HepG2 (cell line): ENCODE measurements around the gene IL1R1. TPM values are rescaled to one million over a fixed set of nuclear protein-coding genes. Genes with fewer than 3 reads are reported as not detected.

Source experiments
- BCL6 ChIP-seq: IDR thresholded peaks from 2 replicates; pipeline ENCODE4 v1.6.1; 2016; ENCODE audit warnings: missing genetic modification reagents, missing compliant biosample characterization
- ETS1 ChIP-seq: sonication (generic); formaldehyde crosslinking; IDR thresholded peaks from 2 replicates; pipeline ENCODE4 v1.4.0; 2020; ENCODE audit warnings: missing genetic modification reagents
- FOXA3 ChIP-seq: IDR thresholded peaks from 2 replicates; pipeline ENCODE4 v1.6.1; 2016; ENCODE audit warnings: missing genetic modification reagents, missing compliant biosample characterization
- FOXJ3 ChIP-seq: sonication (generic); formaldehyde crosslinking; IDR thresholded peaks from 2 replicates; pipeline ENCODE4 v1.4.0; 2020; ENCODE audit warnings: missing genetic modification reagents, mild to moderate bottlenecking, borderline replicate concordance
- HDAC2 ChIP-seq: sonication (generic); formaldehyde crosslinking; IDR thresholded peaks from 2 replicates; pipeline ENCODE4 v1.4.0; 2020; ENCODE audit warnings: missing genetic modification reagents
- HOMEZ ChIP-seq: IDR thresholded peaks from 2 replicates; pipeline ENCODE4 v1.6.1; 2016; ENCODE audit warnings: low read depth
- HOXA5 ChIP-seq: sonication (generic); formaldehyde crosslinking; IDR thresholded peaks from 2 replicates; pipeline ENCODE4 v1.4.0; 2020; ENCODE audit warnings: missing genetic modification reagents
- NR2F1 ChIP-seq, 2 experiments: fragments of 450-650 bp in 1 of 2; formaldehyde crosslinking in 1 of 2; IDR thresholded peaks; 2 replicates each; pipeline versions ENCODE4 v1.5.0 to v1.6.1; 2016 to 2020; ENCODE audit warnings: mild to moderate bottlenecking in 1 of 2, missing compliant biosample characterization in 1 of 2, missing genetic modification reagents in 1 of 2, moderate library complexity in 1 of 2
- NR2F6 ChIP-seq, 2 experiments: IDR thresholded peaks; 2 replicates each; pipeline ENCODE4 v1.6.1; 2016; ENCODE audit warnings: antibody characterized with exemption in 1 of 2, mild to moderate bottlenecking in 1 of 2
- RARA ChIP-seq: IDR thresholded peaks from 2 replicates; pipeline ENCODE4 v1.6.1; 2016; ENCODE audit warnings: missing genetic modification reagents, missing compliant biosample characterization
- RXRA ChIP-seq: sonication (generic); formaldehyde crosslinking; IDR thresholded peaks from 2 replicates; pipeline ENCODE4 v1.5.1; 2020; ENCODE audit warnings: missing genetic modification reagents
- SMC3 ChIP-seq: IDR thresholded peaks from 2 replicates; pipeline ENCODE4 v1.6.1; 2011; ENCODE audit warnings: low read length, improper control_type of control experiment
- ZNF18 ChIP-seq: sonication (generic); formaldehyde crosslinking; IDR thresholded peaks from 2 replicates; pipeline ENCODE4 v1.8.0; 2022; ENCODE audit warnings: mild to moderate bottlenecking, missing genetic modification reagents; ENCODE audit not compliant: insufficient replicate concordance
- ZNF232 ChIP-seq: sonication (generic); formaldehyde crosslinking; IDR thresholded peaks from 2 replicates; pipeline ENCODE4 v1.4.0; 2020; ENCODE audit warnings: missing genetic modification reagents, borderline replicate concordance
- ZNF720 ChIP-seq: sonication (generic); formaldehyde crosslinking; IDR thresholded peaks from 2 replicates; pipeline ENCODE4 v1.4.0; 2020; ENCODE audit warnings: missing genetic modification reagents
- polyA plus RNA-seq, 8 experiments: library from polyadenylated mRNA; depleted of rRNA in 3 of 8; stranded (reverse) in 7 of 8; unstranded in 1 of 8; fragments of >200 nt; fragmentation: Illumina TruSeq in 4 of 8; extraction: Trizol in 4 of 8; gene quantifications; 2 replicates each; pipeline versions ENCODE4 v1.2.1 to v1.2.3, GENCODE V29; 2011 to 2016; ENCODE audit warnings: low read depth in 4 of 8, missing spikeins in 1 of 8, mixed read lengths in 1 of 8; ENCODE audit not compliant: insufficient read depth in 1 of 8
- total RNA-seq, 5 experiments: library from RNA; depleted of rRNA; stranded (reverse); fragments of >200 nt; fragmentation: Illumina TruSeq; extraction: Trizol; gene quantifications; 2 replicates each; pipeline ENCODE4 v1.2.3, GENCODE V29; 2016; ENCODE audit warnings: low read depth in 1 of 5
- TF ChIP-seq, protein P1 (sequence below): IDR thresholded peaks from 2 replicates; pipeline ENCODE4 v1.4.0; 2020; ENCODE audit warnings: mild to moderate bottlenecking, missing genetic modification reagents
- TF ChIP-seq, protein P2 (sequence below): sonication (generic); formaldehyde crosslinking; IDR thresholded peaks from 2 replicates; pipeline ENCODE4 v1.4.0; 2020; ENCODE audit warnings: missing genetic modification reagents, mild to moderate bottlenecking, borderline replicate concordance

IL1R1 gene
- total and polyA plus RNA-seq, 2 of the 13 experiments (the other 11 are each of a cell fraction or from before 2014, with no cell fraction given) = 38.0 to 93.1 TPM

DNA sequence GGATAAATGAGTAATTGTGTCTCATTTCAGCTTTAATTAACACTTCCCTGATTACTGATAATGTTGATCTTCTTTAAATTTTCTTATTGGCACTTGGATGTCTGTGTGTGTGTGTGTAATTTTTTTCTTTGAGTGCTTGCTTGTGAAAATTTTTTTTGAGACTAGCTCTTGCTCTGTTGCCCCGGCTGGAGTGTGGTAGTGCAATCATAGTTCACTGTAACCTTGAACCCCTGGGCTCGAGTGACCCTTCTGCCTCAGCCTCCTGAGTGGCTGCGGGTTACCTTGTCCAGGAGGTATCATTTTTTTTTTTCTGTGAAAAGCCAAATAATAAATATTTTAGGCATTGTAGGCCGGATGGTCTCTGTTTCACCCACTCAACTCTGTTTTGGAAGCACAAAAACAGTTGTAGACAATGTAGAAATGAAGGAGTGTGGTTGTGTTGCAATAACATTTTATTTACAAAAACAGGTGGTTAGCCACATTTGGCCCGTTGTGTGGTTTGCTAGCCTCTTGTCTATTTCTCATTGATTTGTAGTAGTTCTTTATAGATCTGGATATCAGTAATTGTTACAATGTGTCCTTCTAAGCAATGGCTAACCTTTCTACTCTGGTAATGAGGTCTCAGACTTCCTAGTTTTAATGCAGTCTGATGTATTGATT is 52.2 kb downstream of the IL1R1 start (continued):
- no peak for TF ChIP-seq ETS1
- TF ChIP-seq ZNF232 (CRISPR knock-in tag) = no peak
- peak; percentile 45; the same call in 1 of the 2 replicates for TF ChIP-seq HDAC2
- peak; percentile 37; the same call in 1 of the 2 replicates for TF ChIP-seq BCL6 (CRISPR knock-in tag)
- peak; percentile 30; the same call in 1 of the 2 replicates for TF ChIP-seq FOXJ3 (CRISPR knock-in tag)
- TF ChIP-seq RXRA (CRISPR knock-in tag) = peak; percentile 64; the same call in 1 of the 2 replicates
- TF ChIP-seq HOMEZ (CRISPR knock-in tag) = peak; percentile 51; the same call in 1 of the 2 replicates
- TF ChIP-seq FOXA3 (CRISPR knock-in tag) = peak; percentile 21; the same call in 1 of the 2 replicates
- TF ChIP-seq ZNF18 (CRISPR knock-in tag) = no peak
- peak; percentile 70 for TF ChIP-seq NR2F6 (IDR thresholded peaks at IDR 0.05)
- peak; percentile 72 for TF ChIP-seq NR2F6 (CRISPR knock-in tag; IDR thresholded peaks at IDR 0.05)
- TF ChIP-seq, protein P1, sequence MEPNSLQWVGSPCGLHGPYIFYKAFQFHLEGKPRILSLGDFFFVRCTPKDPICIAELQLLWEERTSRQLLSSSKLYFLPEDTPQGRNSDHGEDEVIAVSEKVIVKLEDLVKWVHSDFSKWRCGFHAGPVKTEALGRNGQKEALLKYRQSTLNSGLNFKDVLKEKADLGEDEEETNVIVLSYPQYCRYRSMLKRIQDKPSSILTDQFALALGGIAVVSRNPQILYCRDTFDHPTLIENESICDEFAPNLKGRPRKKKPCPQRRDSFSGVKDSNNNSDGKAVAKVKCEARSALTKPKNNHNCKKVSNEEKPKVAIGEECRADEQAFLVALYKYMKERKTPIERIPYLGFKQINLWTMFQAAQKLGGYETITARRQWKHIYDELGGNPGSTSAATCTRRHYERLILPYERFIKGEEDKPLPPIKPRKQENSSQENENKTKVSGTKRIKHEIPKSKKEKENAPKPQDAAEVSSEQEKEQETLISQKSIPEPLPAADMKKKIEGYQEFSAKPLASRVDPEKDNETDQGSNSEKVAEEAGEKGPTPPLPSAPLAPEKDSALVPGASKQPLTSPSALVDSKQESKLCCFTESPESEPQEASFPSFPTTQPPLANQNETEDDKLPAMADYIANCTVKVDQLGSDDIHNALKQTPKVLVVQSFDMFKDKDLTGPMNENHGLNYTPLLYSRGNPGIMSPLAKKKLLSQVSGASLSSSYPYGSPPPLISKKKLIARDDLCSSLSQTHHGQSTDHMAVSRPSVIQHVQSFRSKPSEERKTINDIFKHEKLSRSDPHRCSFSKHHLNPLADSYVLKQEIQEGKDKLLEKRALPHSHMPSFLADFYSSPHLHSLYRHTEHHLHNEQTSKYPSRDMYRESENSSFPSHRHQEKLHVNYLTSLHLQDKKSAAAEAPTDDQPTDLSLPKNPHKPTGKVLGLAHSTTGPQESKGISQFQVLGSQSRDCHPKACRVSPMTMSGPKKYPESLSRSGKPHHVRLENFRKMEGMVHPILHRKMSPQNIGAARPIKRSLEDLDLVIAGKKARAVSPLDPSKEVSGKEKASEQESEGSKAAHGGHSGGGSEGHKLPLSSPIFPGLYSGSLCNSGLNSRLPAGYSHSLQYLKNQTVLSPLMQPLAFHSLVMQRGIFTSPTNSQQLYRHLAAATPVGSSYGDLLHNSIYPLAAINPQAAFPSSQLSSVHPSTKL (CRISPR knock-in tag) = peak; percentile 62
- no peak for TF ChIP-seq ZNF720
- TF ChIP-seq, protein P2, sequence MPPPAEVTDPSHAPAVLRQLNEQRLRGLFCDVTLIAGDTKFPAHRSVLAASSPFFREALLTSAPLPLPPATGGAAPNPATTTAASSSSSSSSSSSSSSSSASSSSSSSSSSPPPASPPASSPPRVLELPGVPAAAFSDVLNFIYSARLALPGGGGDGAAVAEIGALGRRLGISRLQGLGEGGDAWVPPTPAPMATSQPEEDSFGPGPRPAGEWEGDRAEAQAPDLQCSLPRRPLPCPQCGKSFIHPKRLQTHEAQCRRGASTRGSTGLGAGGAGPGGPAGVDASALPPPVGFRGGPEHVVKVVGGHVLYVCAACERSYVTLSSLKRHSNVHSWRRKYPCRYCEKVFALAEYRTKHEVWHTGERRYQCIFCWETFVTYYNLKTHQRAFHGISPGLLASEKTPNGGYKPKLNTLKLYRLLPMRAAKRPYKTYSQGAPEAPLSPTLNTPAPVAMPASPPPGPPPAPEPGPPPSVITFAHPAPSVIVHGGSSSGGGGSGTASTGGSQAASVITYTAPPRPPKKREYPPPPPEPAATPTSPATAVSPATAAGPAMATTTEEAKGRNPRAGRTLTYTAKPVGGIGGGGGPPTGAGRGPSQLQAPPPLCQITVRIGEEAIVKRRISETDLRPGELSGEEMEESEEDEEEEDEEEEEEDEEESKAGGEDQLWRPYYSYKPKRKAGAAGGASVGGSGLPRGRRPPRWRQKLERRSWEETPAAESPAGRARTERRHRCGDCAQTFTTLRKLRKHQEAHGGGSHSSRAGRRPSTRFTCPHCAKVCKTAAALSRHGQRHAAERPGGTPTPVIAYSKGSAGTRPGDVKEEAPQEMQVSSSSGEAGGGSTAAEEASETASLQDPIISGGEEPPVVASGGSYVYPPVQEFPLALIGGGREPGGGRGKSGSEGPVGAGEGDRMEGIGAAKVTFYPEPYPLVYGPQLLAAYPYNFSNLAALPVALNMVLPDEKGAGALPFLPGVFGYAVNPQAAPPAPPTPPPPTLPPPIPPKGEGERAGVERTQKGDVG = no peak
- 0 out of 2 replicates have a peak, but pooled peaks have one; percentile 2 for TF ChIP-seq SMC3
- TF ChIP-seq NR2F1 (CRISPR knock-in tag; IDR thresholded peaks at IDR 0.05) = peak; percentile 72; a peak in 3 of 4 replicates
- peak; percentile 97 for TF ChIP-seq RARA (CRISPR knock-in tag)
- TF ChIP-seq HOXA5 = 0 out of 2 replicates have a peak, but pooled peaks have one; percentile 50
